GM18498 (cell line): ENCODE data around the gene ACSF3.
"Not testable (repeated sequence)": the region's sequence is repeated elsewhere in the genome, so short reads cannot be mapped to it uniquely, and the experiment has no call there.

ENCODE experiments used
- ATAC-seq: cut with Tn5 transposase; IDR thresholded peaks from one replicate; pipeline ENCODE4 v1.9.1; 2021; ENCODE audit warnings: mild to moderate bottlenecking, moderate library complexity; ENCODE audit not compliant: unreplicated experiment

ACSF3 gene

GRCh38 chr16:89072548-89073130 lies 21.0 kb upstream of the ACSF3 start:
- ATAC-seq, result no peak

GRCh38 chr16:89073346-89074071 lies 20.1 kb upstream of the ACSF3 start:
- no peak for ATAC-seq

- ATAC-seq, result not testable (repeated sequence)
These were observed 19.5 kb upstream of the ACSF3 start for GRCh38 chr16:89074072-89074674.

DNA sequence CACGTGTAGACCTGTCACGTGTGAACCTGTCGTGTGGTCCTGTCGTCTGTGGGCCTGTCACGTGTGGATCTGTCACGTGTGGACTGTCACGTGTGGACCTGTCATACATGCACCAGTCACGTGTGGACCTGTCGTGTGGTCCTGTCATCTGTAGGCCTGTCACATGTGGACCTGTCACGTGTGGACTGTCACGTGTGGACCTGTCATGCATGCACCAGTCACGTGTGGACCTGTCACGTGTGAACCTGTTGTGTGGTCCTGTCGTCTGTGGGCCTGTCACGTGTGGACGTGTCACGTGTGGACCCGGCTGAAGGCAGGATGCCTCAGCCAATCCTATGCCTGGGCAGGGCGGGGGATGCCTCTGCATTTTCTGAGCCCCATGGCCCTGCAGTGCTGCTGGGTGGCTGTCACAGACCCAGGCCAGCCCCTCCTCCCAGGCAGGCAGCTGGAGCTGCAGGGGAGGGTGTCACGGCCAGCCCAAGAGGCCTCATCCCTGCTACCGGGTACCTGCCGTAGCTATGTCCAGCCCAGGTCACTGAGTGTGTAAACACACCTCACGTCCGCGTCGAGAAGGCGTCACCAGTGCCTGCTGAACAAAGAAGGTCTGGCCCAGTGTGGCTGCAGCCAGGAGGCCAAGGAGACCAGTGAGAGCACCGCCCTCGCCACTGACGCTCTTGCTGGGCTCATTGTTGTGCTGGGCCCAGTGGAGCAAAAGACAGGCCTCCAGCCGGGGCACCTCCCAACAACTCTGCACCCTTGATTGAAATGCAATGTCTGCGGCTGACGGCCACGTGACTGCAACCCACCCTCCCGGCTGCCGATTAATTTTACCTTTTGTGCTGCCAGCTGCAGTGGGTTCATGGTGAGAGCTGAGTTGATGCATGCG lies 18.6 kb upstream of the ACSF3 start:
- ATAC-seq, result no peak

DNA sequence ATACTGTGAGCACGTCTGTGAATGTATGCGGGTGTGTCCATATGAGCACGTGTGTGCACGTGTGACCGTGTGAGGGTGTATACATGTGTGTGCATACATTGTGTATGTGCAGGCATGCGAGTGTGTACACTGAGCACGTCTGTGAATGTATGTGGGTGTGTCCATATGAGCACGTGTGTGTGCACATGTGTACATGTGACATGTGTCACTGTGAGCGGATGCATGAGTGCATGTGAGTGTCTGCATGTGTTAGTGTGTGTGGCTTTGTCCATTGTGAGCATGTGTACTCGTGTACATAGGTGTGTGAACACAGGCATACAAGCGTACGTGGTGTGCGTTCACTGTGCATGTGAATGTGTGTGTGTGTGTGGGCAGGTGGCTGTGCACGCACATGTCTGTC lies 17.5 kb upstream of the ACSF3 start:
- no peak for ATAC-seq

DNA sequence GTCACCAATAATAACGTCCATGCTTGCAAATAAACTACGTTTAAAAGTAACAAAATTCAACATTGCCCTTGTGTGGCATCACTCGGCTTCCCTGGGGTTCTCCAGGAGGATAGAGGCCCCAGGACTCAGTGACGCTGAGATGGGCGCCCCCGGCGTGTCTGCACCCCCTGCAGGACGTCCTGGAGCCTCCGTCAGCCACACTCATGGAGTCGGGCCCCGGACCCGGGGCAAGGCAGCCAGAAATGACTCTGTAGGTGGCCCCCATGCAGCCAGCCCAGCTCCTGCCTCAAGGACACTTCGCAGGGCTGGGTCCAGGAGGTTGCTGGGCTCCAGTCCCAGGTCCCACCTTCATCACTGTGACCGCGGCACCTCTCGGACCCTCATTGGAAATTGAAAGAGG lies 16.6 kb upstream of the ACSF3 start:
- no peak for ATAC-seq

- no peak for ATAC-seq
These were observed 15.5 kb upstream of the ACSF3 start for GRCh38 chr16:89078172-89078571.

DNA sequence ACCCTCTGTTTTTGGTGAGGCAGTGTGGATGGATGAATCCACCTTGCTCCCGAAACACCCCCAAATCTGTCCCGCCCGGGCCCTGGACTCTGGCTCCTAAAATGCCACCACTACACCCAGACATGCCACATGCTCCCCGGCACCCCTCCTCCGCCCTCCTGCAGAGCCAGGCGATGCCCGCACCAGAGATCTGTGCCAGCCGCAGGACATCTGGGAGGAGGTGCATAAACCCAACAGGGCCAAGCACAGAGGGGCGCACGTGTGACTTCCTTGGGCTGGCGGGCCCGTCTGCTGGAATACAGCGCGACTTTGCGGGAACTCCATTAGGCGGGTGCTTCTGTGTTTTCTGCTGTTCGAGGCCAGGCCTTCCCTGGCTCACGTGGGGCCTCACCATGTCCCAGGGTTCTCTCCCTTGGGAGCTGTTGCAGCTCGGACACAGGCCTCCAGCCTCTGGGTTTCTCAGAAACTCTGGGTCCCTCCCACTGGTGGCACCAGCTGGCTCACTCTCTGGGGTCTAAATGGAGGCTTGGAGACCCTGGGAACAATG lies 14.1 kb upstream of the ACSF3 start:
- no peak for ATAC-seq

- no peak for ATAC-seq
These were observed 13.3 kb upstream of the ACSF3 start for GRCh38 chr16:89080196-89080853.

- ATAC-seq, result no peak
These were observed 12.1 kb upstream of the ACSF3 start for GRCh38 chr16:89081556-89081955.

GRCh38 chr16:89084411-89084810 lies 9.2 kb upstream of the ACSF3 start:
- no peak for ATAC-seq

DNA sequence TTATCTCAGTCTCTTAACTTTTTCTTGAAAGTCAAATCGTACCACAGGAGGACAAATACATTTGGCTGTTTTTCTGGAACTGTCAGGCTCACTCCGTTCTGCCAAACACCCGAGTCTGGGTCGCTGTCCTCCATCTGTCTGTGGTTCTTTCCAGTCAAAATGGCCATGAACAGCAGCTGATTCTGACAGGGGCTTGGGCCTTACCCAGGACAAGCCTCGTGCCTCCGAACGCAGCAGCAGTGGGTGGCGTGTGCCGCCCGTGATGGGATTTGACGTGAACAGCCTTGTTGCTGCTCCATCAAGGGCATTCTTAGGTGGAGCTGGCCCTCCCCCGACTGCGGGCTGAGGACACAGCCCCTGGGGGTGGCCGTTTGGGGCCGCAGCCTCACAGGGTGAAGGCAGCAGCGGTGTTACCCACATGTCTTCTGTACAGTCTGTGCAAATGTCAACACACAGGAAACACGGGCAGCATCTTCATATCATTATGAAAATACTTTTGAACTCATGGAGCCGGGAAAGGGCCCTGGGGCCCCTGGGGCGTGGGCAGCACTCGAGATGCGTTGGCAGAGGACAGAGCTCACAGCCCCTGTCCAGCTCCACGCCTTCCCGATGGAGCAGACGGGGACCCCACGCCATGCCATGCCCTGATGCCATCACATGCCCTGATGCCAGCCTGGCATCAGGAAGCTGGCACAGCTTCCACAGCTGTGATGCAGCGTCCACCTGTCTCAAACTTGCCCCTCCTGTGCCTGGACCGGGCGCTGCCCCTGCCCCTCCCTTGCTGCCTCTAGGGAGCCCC lies 8.6 kb upstream of the ACSF3 start:
- no peak for ATAC-seq

DNA sequence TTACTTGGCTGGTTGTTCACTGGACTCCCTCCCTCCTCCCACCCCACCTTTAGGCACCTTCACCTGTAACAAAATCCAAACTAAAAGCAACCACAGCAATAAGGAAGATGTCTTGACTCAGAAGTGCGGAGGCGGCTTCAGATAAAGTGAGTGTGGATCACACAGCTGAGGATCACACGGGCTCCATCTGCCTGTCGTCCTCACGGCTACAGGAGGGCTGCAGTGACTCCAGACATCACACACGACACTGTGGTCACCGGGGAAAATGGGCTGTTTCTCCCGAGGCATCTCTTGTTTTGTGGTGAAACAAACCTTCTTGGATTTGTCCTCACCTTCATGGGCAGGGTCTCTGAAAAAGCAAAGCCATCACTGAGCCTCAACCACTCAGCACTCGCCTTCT lies 7.9 kb upstream of the ACSF3 start:
- ATAC-seq, result no peak

DNA sequence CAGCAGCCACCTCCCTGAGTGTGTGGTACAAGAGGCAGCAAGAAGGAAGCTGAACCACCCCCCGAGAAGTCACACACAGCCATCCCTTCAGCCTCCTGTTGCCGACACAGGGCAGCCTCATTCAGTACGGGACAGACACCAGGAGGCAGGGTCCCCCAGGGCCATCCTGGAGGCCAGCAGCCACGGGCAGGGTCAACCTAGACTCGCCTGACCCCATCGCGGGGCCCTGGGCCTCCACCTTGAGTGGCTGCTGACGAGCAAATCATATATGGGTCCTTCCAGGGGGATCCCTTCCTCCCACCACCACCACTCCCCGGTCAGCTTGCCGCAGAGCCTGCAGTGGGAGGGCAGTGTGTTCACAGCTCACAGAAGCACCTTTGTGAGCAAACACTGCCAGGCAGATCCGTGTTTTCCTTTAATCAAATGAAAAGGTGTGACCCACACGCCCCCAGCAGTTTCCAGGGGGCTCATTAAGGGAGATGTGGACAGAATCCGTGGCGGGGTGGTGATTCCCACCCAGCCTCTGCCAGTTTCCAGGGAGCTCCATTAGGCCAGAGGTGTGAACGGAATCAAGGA lies 5.6 kb upstream of the ACSF3 start:
- ATAC-seq, result no peak

GRCh38 chr16:89089120-89089519 lies 4.5 kb upstream of the ACSF3 start:
- ATAC-seq, result no peak

GRCh38 chr16:89090182-89090630 lies 3.4 kb upstream of the ACSF3 start:
- ATAC-seq, result no peak

DNA sequence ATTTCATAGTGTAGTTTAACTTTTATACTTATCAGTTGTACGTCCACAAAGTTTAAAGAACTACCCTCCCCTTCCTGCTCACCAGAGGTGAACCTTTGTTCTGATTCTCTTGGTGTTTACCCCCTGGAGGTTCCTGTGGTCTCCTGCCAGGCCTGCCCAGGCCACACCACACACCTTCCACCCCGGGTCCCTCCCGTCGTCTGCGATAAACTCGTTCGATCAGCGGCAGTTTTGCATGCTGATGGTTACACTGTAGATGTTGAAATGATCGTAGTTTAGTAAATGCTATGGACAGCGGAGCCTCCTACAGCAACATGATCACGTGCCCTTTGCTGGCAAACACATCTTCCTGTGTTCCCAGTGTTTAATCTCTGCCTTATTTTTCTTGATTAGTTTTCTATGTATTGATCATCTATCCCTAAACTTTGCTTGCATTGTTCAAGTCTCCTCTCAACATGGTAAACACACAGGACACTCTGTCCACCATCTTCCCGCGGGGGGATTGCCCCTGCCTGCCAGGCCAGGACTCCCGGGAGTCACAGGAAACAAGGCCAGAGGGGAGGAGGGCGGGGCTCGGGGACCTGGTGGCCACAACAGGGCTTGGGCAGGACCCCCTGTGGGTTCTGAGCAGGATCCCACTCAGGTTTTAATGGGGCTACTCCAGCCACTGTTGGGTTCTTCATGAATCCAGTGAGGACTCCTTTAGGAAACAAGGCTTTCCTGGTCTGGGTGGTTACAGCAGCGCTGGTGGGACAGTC lies 2.8 kb upstream of the ACSF3 start:
- no peak for ATAC-seq

- ATAC-seq, result no peak
These were observed 1.6 kb upstream of the ACSF3 start for GRCh38 chr16:89092013-89092412.

GRCh38 chr16:89093252-89093601 lies 425 bp upstream of the ACSF3 start:
- ATAC-seq, result not testable (repeated sequence)
